Hematopoietic multipotent progenitor cell treated with erythropoietin and hydrocortisone succinate and interleukin-3 and kit ligand, for 6 days (in vitro differentiated cells): Measurements from ENCODE around the gene UBE2L5.
"Not testable (repeated sequence)": the region's sequence is repeated elsewhere in the genome, so short reads cannot be mapped to it uniquely, and the experiment has no call there.

Experiments used
- DNase-seq: peaks from one replicate; pipeline ENCODE4 v3.0.0-alpha.2; 2015

UBE2L5 gene

GRCh38 chr13:30440910-30441703 lies 18.8 kb downstream of the UBE2L5 start:
- DNase-seq = peak; percentile 54

GRCh38 chr13:30442926-30443325 lies 20.6 kb downstream of the UBE2L5 start:
- no peak for DNase-seq

GRCh38 chr13:30443491-30443890 lies 21.2 kb downstream of the UBE2L5 start:
- DNase-seq = not testable (repeated sequence)

GRCh38 chr13:30443957-30444404 lies 21.7 kb downstream of the UBE2L5 start:
- DNase-seq = no peak

GRCh38 chr13:30446126-30446500 lies 23.8 kb downstream of the UBE2L5 start:
- no peak for DNase-seq

- no peak for DNase-seq
Measured at GRCh38 chr13:30448441-30448840, 26.1 kb downstream of the UBE2L5 start.

- no peak for DNase-seq
Measured at GRCh38 chr13:30450066-30450465, 27.8 kb downstream of the UBE2L5 start.

GRCh38 chr13:30451476-30451875 lies 29.2 kb downstream of the UBE2L5 start:
- DNase-seq = not testable (repeated sequence)

- DNase-seq = peak; percentile 69
Measured at GRCh38 chr13:30453727-30454126, 31.4 kb downstream of the UBE2L5 start.

- DNase-seq = no peak
Measured at GRCh38 chr13:30454991-30455390, 32.7 kb downstream of the UBE2L5 start.

GRCh38 chr13:30456290-30456689 lies 34.0 kb downstream of the UBE2L5 start:
- DNase-seq = no peak

- no peak for DNase-seq
Measured at GRCh38 chr13:30457306-30457891, 35.1 kb downstream of the UBE2L5 start.

GRCh38 chr13:30461279-30462066 lies 39.2 kb downstream of the UBE2L5 start:
- DNase-seq = peak; percentile 54

GRCh38 chr13:30463787-30464495 lies 41.6 kb downstream of the UBE2L5 start:
- DNase-seq = peak; percentile 69

- peak; percentile 78 for DNase-seq
Measured at GRCh38 chr13:30464496-30465342, 42.4 kb downstream of the UBE2L5 start.

GRCh38 chr13:30465343-30465592 lies 43.0 kb downstream of the UBE2L5 start:
- no peak for DNase-seq

- DNase-seq = peak; percentile 100
Measured at GRCh38 chr13:30465593-30466357, 43.5 kb downstream of the UBE2L5 start, which contains the start of gene HMGB1. Gene HMGB1, minus strand, starts transcription at chr13:30465936. Its CDS starts 2,256 bp downstream, at chr13:30463680.

- DNase-seq = no peak
Measured at GRCh38 chr13:30466358-30466714, 44.0 kb downstream of the UBE2L5 start.

- peak; percentile 96 for DNase-seq
Measured at GRCh38 chr13:30466841-30467252, 44.6 kb downstream of the UBE2L5 start.

GRCh38 chr13:30473675-30474074 lies 51.4 kb downstream of the UBE2L5 start:
- no peak for DNase-seq
